ENCODE measurements around the gene ZNF446. TPM values are rescaled to one million over a fixed set of nuclear protein-coding genes. Genes with fewer than 3 reads are reported as not detected.
A peak's percentile ranks its signal among the peaks of the same experiment; 100 is the strongest.

The ZNF446 gene
- total and polyA plus RNA-seq, 9 of the 15 experiments (the other 6 are each of a cell fraction or from before 2014, with no cell fraction given), result 0.07 to 4.8 (median 1.2) TPM

DNA sequence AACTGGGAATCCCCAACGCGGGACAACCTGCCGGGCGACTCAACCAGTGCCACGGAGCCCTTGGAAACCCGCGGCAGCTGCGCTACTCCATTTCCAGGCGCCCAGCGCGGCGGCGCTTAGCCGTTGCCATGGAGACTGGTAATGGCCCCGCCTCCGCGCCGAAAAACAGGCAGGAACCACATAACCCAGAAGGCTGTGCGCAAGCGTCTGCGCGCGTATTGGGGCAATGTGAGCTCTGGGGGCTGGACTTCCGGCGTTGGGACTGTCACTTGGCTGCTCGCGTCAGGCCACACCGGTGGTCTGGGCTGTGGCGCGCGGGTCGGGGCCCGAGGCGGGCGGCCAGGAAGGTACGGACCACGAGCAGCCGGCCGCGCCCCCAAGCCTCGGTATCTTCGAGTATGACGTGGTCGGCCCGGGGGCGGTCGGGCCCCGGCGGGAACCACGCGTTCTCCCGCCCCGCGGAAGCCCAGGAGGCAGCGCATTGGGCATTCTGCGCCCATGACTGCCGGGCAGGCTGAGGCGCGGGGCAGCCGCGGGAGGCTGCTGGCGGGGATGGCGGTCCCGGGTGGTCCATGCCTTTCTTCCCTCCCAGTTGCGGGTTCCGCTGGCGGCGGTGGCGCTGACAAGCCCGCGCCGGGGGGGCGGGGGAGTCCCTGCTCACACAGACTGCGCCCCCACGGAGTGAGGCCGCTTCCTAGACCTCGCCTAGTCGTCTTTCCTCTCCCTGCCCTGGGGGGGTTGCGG, 24.6 kb upstream of the ZNF446 start, which contains the start of gene ZNF324B (continued):
- TF ChIP-seq RBBP5 (IDR thresholded peaks at IDR 0.05; ENCODE audit: borderline replicate concordance, insufficient read depth, low read length, poor library complexity, severe bottlenecking), result peak; percentile 65
- peak; percentile 90 for TF ChIP-seq RB1 (IDR thresholded peaks at IDR 0.05; ENCODE audit: low read depth)
- TF ChIP-seq CLOCK (CRISPR knock-in tag; IDR thresholded peaks at IDR 0.05; ENCODE audit: borderline replicate concordance), result no peak
- TF ChIP-seq SMARCB1 (IDR thresholded peaks at IDR 0.05; ENCODE audit: insufficient read length, low read depth), result no peak
- TF ChIP-seq ZNF639 (CRISPR knock-in tag; conservative IDR thresholded peaks at IDR 0.05 in 1 of 2, IDR thresholded peaks at IDR 0.05 in 1 of 2), result no peak
- TF ChIP-seq RNF2 (IDR thresholded peaks at IDR 0.05), result 0 out of 2 replicates have a peak, but pooled peaks have one; percentile 18
- no peak for TF ChIP-seq HDAC3 (IDR thresholded peaks at IDR 0.05; ENCODE audit: borderline replicate concordance, partially characterized antibody)
- TF ChIP-seq ZNF384 (IDR thresholded peaks at IDR 0.05; ENCODE audit: low read depth, low read length), result no peak
- TF ChIP-seq HNRNPK (IDR thresholded peaks at IDR 0.05; ENCODE audit: low read depth, low read length, poor library complexity, severe bottlenecking), result no peak
- peak; percentile 27 for TF ChIP-seq CCNT2 (IDR thresholded peaks at IDR 0.05; ENCODE audit: borderline replicate concordance, extremely low read depth, insufficient read length, low read depth, low read length)
- TF ChIP-seq YY1 (IDR thresholded peaks at IDR 0.05; ENCODE audit: borderline replicate concordance in 1 of 3, control insufficient read depth in 1 of 3, extremely low read depth in 1 of 3, insufficient read depth in 3 of 3, insufficient read length in 1 of 3, insufficient replicate concordance in 2 of 3, low read depth in 1 of 3, low read length in 2 of 3), result peak in 2 of 3 experiments; percentile 75 to 85
- no peak for TF ChIP-seq ZEB2 (IDR thresholded peaks at IDR 0.05)
- TF ChIP-seq CTBP1 (IDR thresholded peaks at IDR 0.05; ENCODE audit: borderline replicate concordance), result peak; percentile 59
- peak in 1 of 2 experiments; percentile 59; a peak in 1 of 4 replicates for TF ChIP-seq FOXK2 (conservative IDR thresholded peaks at IDR 0.05 in 1 of 2, IDR thresholded peaks at IDR 0.05 in 1 of 2; ENCODE audit: low read depth in 2 of 2)
- TF ChIP-seq, protein P1, sequence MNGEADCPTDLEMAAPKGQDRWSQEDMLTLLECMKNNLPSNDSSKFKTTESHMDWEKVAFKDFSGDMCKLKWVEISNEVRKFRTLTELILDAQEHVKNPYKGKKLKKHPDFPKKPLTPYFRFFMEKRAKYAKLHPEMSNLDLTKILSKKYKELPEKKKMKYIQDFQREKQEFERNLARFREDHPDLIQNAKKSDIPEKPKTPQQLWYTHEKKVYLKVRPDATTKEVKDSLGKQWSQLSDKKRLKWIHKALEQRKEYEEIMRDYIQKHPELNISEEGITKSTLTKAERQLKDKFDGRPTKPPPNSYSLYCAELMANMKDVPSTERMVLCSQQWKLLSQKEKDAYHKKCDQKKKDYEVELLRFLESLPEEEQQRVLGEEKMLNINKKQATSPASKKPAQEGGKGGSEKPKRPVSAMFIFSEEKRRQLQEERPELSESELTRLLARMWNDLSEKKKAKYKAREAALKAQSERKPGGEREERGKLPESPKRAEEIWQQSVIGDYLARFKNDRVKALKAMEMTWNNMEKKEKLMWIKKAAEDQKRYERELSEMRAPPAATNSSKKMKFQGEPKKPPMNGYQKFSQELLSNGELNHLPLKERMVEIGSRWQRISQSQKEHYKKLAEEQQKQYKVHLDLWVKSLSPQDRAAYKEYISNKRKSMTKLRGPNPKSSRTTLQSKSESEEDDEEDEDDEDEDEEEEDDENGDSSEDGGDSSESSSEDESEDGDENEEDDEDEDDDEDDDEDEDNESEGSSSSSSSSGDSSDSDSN (IDR thresholded peaks at IDR 0.05; ENCODE audit: borderline replicate concordance in 1 of 2, low read depth in 2 of 2, low read length in 2 of 2), result no peak
- no peak for TF ChIP-seq BRF2 (IDR thresholded peaks at IDR 0.05; ENCODE audit: borderline replicate concordance, insufficient read depth, insufficient read length)
- TF ChIP-seq POLR2A (conservative IDR thresholded peaks at IDR 0.05), result peak; percentile 82
